Sciatic nerve (tissue), 2 donors: ENCODE measurements around the gene PHOSPHO2. TPM values are rescaled to one million over a fixed set of nuclear protein-coding genes. Genes with fewer than 3 reads are reported as not detected.
"Not testable (repeated sequence)": the region's sequence is repeated elsewhere in the genome, so short reads cannot be mapped to it uniquely, and the experiment has no call there.

ENCODE experiments used
- ATAC-seq: fragments of 200-7000 bp; cut with Tn5 transposase; one replicate; pipeline ENCODE4 v1.9.1; 2020; ENCODE audit warnings: mild to moderate bottlenecking, moderate library complexity
- DNase-seq: peaks from one replicate; pipeline ENCODE4 v3.0.0-alpha.2; 2020; ENCODE audit warnings: low spot score
- intact Hi-C: fragments of 100-400 bp; cut with DNase I; formaldehyde crosslinking; loops from one replicate; pipeline ENCODE4 v1.14.2; 2022
- total RNA-seq: library from RNA; stranded (reverse); fragmentation: NEBNext Ultra II Directional; extraction: Animal tissue kit (Norgen Biotek cat#: 25700); gene quantifications from one replicate; pipeline ENCODE4 v1.2.1, GENCODE V29; 2021
- donor health status: DM: no; HTN: no; CAD: no.
- donor health status: DM: no; HTN: no; CAD: no.

PHOSPHO2 gene
- total RNA-seq, 1 donor from 2014 or later = 8.5 TPM

DNA sequence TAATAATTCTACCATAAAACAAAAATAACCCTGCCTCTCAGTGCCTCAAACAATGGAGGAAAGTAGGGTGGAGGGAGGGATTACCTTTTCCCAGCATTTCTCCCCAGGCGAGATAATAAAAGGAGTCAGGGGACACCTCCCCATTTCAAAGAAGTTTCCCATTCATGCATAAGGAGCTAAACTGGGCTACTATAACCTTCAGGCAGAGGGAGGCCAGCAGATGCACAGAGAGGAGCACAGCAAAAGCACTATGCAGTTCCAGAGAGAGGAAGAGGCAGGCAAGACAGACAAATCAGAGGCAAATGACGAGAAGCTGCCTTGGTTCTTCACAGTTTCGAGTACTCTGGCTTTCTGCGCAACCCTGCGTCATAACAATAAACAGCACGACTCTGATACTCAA, 17.4 kb upstream of the PHOSPHO2 start:
- ATAC-seq (no peak), DNase-seq (no peak)
- intact Hi-C loops = no loop called here

DNA sequence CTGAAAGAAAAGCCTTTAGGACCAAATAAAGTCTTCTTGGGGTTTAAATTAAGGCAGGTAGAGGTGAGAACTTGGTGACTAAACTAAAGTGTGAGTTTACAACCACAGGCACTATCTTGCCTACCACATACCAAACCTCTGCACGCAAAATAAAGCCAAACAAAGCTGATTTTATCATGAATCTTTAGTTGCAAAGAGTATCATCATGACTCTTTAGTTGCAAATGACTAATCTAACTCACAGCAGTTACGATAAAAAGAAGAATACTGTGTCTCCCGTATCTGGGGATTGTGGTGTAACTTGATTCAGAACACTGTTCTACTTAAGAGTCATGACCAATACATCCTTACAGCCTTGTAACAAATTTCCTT, 11.2 kb upstream of the PHOSPHO2 start:
- ATAC-seq (no peak), DNase-seq (no peak)
- intact Hi-C loops = no loop called here

DNA sequence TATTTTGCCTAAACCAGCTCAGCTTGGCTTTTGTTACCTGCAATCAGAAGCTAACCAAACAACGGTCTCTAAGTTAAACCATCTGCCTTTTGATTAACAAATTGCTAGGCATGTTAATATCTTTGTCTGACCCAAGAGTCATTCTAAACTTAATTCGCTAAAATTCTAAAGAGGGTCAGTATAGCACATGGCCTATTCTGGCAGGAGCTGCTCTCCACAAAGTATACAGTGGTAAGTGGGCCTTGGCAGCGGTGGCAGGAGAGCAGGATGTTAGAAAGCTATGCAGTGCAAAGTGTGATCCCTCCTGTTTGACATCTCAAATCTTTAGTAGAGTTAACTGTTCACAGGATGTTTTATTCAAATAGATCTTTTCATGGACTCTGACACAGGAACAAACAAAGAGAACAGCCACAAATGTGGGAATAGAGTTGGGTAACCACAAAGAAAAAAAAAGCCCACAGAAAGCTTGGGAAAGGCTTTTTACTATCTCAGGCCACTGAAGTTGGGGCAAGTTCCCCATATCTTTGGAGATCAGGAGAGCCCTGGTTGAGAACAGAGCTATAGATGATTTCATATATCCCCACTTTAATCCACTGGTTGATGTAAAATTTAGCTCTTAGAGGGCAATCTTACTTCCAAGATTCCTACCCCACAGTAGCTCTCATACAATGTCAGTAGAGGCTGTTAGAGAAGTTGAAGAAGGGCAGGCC, 10.7 kb upstream of the PHOSPHO2 start:
- ATAC-seq (no peak), DNase-seq (no peak)
- intact Hi-C loops = no loop called here

- intact Hi-C loops = no loop called here
- DNase-seq (no peak), ATAC-seq (no peak)
Measured at GRCh38 chr2:169684135-169684565, 10.1 kb upstream of the PHOSPHO2 start.

DNA sequence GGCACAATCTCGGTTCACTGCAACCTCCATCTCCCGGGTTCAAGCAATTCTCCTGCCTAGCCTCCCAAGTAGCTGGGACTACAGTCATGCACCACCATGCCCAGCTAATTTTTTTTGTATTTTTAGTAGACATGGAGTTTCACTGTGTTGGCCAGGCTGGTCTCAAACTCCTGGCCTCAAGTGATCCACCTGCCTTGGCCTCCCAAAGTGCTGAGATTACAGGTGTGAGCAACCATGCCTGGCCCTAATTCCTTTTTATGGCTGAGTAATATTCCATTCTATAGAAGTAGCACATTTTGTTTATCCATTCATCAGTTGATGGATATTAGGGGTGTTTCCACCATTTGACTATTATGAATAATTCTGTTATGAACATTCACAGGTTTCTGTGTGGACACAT, 9.6 kb upstream of the PHOSPHO2 start:
- DNase-seq, intact Hi-C loops, ATAC-seq: not testable (repeated sequence)

GRCh38 chr2:169686825-169687224, 7.4 kb upstream of the PHOSPHO2 start:
- intact Hi-C loops, DNase-seq, ATAC-seq: not testable (repeated sequence)

- intact Hi-C loops, ATAC-seq, DNase-seq: not testable (repeated sequence)
Measured at GRCh38 chr2:169687943-169688342, 6.3 kb upstream of the PHOSPHO2 start.

DNA sequence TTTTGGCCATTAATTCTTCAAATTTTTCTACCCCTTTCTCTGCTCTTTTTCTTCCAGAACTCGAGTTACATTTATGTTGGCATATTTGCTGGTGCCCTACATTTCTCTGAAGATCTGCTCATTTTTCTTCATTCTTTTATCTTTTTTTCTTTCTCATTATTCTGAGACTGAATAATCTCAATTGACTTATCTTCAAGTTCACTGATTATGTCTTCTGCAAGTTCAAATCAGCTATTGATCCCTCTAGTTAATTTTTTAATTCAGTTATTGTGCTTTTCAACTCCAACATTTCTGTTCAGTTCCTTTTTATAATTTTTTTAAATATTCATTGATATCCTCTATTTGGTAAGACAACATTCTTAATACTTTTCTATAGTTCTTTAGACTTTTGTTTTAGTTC, 3.3 kb upstream of the PHOSPHO2 start:
- intact Hi-C loops = no loop called here
- ATAC-seq (no peak), DNase-seq (no peak)

DNA sequence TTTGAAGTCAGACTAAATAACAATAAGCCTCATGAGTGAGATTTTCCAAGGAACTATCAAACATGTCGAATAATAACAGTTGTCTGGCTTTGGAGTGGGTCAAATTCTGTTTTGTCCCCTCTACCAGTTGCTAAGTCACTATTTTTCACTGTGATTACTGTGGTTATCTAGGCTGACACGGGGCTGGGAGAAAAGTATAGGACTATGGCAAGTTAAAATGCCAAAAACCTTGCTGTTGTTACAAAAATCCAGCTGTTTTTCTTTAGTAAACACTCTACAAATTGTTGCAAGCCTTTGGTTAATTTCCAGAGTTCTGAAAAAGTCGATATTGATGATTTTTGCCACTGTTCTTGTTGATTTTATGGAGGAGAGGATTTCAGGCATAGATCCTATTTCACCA, 1.6 kb upstream of the PHOSPHO2 start:
- intact Hi-C loops = no loop called here
- DNase-seq = no peak
- ATAC-seq = no peak

- ATAC-seq (peak; percentile 41), DNase-seq (no peak)
- intact Hi-C loops = no loop called here
Measured at GRCh38 chr2:169693360-169693759, 909 bp upstream of the PHOSPHO2 start.

- no peak for DNase-seq
- ATAC-seq = no peak
- intact Hi-C loops = no loop called here
Measured at GRCh38 chr2:169694894-169695260, 608 bp downstream of the PHOSPHO2 start.

- ATAC-seq = no peak
- intact Hi-C loops = no loop called here
- no peak for DNase-seq
Measured at GRCh38 chr2:169696381-169696780, 2.1 kb downstream of the PHOSPHO2 start.

DNA sequence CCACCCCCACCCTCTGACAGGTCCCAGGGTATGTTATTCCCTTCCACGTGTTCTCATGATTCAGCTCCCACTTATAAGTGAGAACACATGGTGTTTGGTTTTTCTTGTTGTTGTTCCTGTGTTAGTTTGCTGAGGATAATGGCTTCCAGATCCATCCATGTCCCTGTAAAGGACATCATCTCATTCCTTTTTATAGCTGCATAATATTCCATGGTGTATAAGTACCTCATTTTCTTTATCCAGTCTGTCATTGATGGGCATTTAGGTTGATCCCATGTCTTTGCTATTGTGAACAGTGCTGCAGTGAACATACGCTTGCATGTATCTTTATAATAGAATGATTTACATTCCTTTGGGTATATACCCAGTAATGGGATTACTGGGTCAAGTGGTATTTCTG, 4.9 kb downstream of the PHOSPHO2 start:
- DNase-seq, ATAC-seq, intact Hi-C loops: not testable (repeated sequence)

- intact Hi-C loops = no loop called here
- no peak for DNase-seq
- ATAC-seq = peak; percentile 77
Measured at GRCh38 chr2:169702996-169703395, 8.7 kb downstream of the PHOSPHO2 start.

- DNase-seq (no peak), ATAC-seq (peak; percentile 46)
- intact Hi-C loops = no loop called here
Measured at GRCh38 chr2:169704160-169704708, 10.0 kb downstream of the PHOSPHO2 start.

GRCh38 chr2:169705927-169706326, 11.7 kb downstream of the PHOSPHO2 start:
- DNase-seq (no peak), ATAC-seq (peak; percentile 74)
- intact Hi-C loops = no loop called here

DNA sequence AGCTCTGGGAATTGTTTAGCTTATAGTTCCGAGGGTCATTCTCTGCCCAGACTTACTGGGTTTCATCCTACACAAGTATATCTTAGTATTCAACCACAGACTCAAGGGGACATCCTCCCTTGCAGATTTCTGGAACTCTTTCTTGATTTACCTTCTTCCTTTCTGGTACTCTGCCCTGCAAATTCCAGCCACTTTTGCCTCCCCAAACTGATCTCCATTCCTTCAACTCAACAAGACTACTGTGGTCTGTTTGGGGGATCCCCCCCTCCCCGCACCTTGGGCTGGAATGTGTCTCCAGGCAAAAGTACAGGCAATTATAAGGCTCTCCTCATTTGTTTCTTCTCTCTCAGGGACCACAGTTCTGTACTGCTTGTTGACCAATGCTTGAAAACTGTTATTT, 13.4 kb downstream of the PHOSPHO2 start:
- intact Hi-C loops = no loop called here
- ATAC-seq (no peak), DNase-seq (no peak)

GRCh38 chr2:169709331-169709730, 15.1 kb downstream of the PHOSPHO2 start:
- no peak for ATAC-seq
- intact Hi-C loops = no loop called here
- DNase-seq = no peak

- no peak for DNase-seq
- no peak for ATAC-seq
- intact Hi-C loops = no loop called here
Measured at GRCh38 chr2:169709981-169710380, 15.7 kb downstream of the PHOSPHO2 start.

- intact Hi-C loops = no loop called here
- ATAC-seq (no peak), DNase-seq (no peak)
Measured at GRCh38 chr2:169711751-169712509, 17.7 kb downstream of the PHOSPHO2 start.
